Measurements from ENCODE around the gene FOXA1. TPM values are rescaled to one million over a fixed set of nuclear protein-coding genes. Genes with fewer than 3 reads are reported as not detected.

FOXA1 gene
- total and polyA plus RNA-seq, 11 donors = not detected

DNA sequence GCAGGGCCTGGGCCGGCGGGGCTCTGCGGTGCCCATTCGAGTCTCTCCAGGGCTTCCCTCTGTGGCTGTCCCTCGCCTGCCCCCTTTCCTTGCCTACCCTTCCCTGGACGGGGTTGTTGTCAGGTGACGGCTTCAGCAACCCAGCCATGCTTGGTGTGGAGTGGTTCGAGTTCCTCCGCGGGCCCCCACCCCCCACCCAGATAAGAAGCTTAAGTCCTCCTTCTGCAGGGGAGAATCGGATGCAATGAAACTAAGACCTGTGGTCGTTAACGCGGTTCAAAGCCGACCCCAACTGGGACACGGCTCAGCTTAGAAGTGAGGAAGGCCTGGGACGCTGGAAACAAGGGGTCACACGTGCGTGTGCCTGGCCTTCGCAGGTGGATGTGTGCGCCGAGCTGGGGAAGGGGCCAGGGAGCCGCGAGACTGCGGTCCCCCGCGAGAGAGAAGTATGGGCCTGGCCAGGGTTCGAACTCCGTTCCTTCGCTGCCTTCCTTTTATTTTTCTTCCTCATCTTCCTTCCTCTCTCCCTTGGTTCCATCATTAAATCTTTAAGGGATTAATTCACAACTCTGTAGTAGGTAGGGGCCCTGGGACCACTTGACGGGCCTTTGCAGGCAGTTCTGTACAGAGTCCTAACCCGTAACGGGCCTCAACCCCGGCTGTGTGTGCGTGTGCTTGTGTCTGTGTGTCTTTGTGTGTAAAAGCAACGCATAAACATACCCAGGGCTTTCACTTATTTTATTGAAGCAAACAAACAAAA is 3.9 kb upstream of the FOXA1 start:
- peaks cover 0 to 52% (median 24%) of the 10 kb centered on the region in 12 donors for H3K4me1 ChIP-seq
- no peak for TF ChIP-seq POLR2A (IDR thresholded peaks at IDR 0.05)
- TF ChIP-seq, protein P1, sequence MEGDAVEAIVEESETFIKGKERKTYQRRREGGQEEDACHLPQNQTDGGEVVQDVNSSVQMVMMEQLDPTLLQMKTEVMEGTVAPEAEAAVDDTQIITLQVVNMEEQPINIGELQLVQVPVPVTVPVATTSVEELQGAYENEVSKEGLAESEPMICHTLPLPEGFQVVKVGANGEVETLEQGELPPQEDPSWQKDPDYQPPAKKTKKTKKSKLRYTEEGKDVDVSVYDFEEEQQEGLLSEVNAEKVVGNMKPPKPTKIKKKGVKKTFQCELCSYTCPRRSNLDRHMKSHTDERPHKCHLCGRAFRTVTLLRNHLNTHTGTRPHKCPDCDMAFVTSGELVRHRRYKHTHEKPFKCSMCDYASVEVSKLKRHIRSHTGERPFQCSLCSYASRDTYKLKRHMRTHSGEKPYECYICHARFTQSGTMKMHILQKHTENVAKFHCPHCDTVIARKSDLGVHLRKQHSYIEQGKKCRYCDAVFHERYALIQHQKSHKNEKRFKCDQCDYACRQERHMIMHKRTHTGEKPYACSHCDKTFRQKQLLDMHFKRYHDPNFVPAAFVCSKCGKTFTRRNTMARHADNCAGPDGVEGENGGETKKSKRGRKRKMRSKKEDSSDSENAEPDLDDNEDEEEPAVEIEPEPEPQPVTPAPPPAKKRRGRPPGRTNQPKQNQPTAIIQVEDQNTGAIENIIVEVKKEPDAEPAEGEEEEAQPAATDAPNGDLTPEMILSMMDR (IDR thresholded peaks at IDR 0.05) = no peak
- no peak overlapping the region for H3K27ac ChIP-seq
- H3K36me3 ChIP-seq = no peaks in the 10 kb centered on the region
- 6 to 11% (median 9%) methylated on average over 28 to 36 of the region's 36 CpGs for WGBS, 4 donors
- intact Hi-C loops (cut with DNase I) = loop anchor here in 4 of 10 donors (10.0 kb wide), 2 partner anchors 354 to 934 kb away; partner anchors contain the start of gene PAX9 (in 2 of the 4)
- H3K9me3 ChIP-seq = no peaks in the 10 kb centered on the region
- H3K27me3 ChIP-seq = peaks cover 75 to 98% (median 95%) of the 10 kb centered on the region in 9 donors
- H3K4me3 ChIP-seq = peak overlapping the region in 3 of 12 donors; percentile 8 to 17 (median 16)
- DNase-seq = no peak
- ATAC-seq = no peak

DNA sequence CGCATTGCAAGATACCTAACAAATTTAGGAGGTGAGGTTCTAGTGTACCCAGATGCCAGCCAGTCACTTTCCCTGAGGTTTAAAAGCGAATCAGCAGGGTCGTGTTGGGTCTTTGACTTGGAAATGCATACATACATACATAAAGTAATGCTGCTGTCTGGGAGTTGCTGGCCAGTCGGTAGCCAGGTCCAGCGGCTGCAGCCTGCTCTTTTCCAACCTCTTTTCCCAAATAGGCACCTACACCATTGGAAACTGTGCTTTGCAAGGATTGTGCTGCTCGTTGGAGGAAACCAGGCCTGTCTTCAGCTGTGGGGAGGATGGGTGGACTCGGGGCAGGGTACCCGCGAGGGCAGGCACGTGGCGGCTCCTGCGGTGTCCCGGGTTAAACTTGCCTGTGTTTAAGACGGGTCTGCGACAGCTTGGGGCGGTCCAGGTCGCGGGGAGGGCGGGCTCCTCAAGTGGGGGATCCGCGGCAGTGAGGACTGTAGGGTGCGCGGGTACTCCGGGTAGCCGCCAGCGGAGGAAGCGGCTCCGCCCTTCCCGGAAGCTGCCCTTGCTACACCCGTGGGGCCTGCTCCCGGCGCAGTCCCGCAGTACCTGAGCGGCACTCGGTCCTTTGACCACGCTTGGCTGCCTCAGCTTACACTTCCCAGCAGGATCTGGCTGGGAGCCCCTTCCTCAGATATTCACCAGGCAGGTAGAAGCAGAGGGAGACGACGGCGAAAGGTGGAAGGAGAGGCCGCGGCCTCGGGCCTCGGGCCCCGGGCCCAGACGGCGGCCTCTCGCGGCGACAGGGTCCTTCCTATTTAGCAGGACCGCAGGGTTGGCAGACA is 3.1 kb upstream of the FOXA1 start:
- Histone ChIP-seq H3K4me3 (peak overlapping the region in 4 of 12 donors; percentile 8 to 17 (median 14)), H3K27me3 (peaks cover 75 to 98% (median 95%) of the 10 kb centered on the region in 9 donors), H3K9me3 (no peaks in the 10 kb centered on the region), H3K36me3 (no peaks in the 10 kb centered on the region), H3K27ac (no peak overlapping the region), H3K4me1 (peaks cover 0 to 53% (median 24%) of the 10 kb centered on the region in 12 donors)
- 2 to 9% (median 4%) methylated on average over 25 to 50 of the region's 50 CpGs for WGBS, 4 donors
- TF ChIP-seq, protein P1 (IDR thresholded peaks at IDR 0.05) = no peak
- TF ChIP-seq POLR2A (IDR thresholded peaks at IDR 0.05) = no peak
- peak in 1 of 4 donors; percentile 20 for ATAC-seq
- intact Hi-C loops (cut with DNase I) = loop anchor here in 4 of 10 donors (10.0 kb wide), 2 partner anchors 353 to 933 kb away; partner anchors contain the start of gene PAX9 (in 2 of the 4)
- peak in 1 of 5 donors; percentile 53 for DNase-seq

DNA sequence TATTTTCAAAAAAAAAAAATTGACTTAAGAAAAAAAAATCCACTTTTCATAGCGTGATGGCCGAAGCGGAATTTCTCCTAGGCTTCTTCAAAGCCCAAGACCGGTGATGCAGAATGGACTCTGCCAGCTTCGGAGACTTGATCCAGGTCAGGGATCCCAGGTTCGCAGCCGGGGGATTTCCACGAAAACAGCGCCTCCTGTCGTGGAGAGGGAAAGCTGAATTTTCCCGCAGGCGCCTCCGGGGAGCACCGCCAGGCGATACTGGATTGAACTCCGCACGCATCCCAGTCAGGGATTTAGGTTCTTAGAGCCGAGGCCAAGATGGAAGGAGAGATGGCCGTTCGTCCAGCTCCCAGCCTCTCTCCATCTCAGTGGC is 2.5 kb upstream of the FOXA1 start:
- H3K4me1 ChIP-seq = peaks cover 0 to 55% (median 24%) of the 10 kb centered on the region in 12 donors
- no peaks in the 10 kb centered on the region for H3K9me3 ChIP-seq
- DNase-seq (peak in 1 of 5 donors; percentile 42), ATAC-seq (no peak)
- no peak for TF ChIP-seq POLR2A (IDR thresholded peaks at IDR 0.05)
- TF ChIP-seq, protein P1 (IDR thresholded peaks at IDR 0.05) = peak in 2 of 12 donors; percentile 4 to 7
- H3K27ac ChIP-seq = no peak overlapping the region
- no peaks in the 10 kb centered on the region for H3K36me3 ChIP-seq
- peaks cover 77 to 98% (median 95%) of the 10 kb centered on the region in 9 donors for H3K27me3 ChIP-seq
- H3K4me3 ChIP-seq = peak overlapping the region in 1 of 12 donors; percentile 8
- WGBS, 4 donors = 3 to 7% (median 5%) methylated on average over 16 to 20 of the region's 20 CpGs
- intact Hi-C loops (cut with DNase I) = loop anchor here in 4 of 10 donors (10.0 kb wide), 2 partner anchors 353 to 933 kb away; partner anchors contain the start of gene PAX9 (in 2 of the 4)

All from heart left ventricle (tissue), 16 donors.